ENCODE measurements around the gene CCDC15. TPM values are rescaled to one million over a fixed set of nuclear protein-coding genes. Genes with fewer than 3 reads are reported as not detected.

Gene CCDC15
- total and polyA plus RNA-seq, 2 of the 13 experiments (the other 11 are each of a cell fraction or from before 2014, with no cell fraction given), result 2.2 to 4.6 TPM

DNA sequence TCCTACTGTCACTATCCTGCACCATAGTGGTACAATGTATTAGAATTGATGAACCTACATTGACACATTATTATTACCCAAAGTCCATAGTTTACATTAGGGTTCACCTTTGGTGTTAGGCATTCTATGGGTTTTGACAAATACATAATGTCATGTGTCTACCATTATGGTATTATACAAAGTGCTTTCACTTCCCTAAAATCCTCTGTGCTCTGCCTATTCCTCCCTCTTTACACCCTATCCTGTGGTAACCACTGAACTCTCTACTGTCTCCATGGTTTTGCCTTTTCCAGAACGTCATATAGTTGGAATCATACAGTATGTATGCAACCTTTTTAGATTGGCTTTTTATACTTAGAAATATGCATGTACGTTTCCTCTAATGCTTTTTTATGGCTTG is 51.5 kb downstream of the CCDC15 start (continued):
- TF ChIP-seq, protein P1, sequence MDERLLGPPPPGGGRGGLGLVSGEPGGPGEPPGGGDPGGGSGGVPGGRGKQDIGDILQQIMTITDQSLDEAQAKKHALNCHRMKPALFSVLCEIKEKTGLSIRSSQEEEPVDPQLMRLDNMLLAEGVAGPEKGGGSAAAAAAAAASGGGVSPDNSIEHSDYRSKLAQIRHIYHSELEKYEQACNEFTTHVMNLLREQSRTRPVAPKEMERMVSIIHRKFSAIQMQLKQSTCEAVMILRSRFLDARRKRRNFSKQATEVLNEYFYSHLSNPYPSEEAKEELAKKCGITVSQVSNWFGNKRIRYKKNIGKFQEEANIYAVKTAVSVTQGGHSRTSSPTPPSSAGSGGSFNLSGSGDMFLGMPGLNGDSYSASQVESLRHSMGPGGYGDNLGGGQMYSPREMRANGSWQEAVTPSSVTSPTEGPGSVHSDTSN (CRISPR knock-in tag; IDR thresholded peaks at IDR 0.05), result no peak
- TF ChIP-seq ZNF235 (CRISPR knock-in tag; IDR thresholded peaks at IDR 0.05; ENCODE audit: borderline replicate concordance) (no peak), MTF1 (CRISPR knock-in tag; IDR thresholded peaks at IDR 0.05) (no peak)

DNA sequence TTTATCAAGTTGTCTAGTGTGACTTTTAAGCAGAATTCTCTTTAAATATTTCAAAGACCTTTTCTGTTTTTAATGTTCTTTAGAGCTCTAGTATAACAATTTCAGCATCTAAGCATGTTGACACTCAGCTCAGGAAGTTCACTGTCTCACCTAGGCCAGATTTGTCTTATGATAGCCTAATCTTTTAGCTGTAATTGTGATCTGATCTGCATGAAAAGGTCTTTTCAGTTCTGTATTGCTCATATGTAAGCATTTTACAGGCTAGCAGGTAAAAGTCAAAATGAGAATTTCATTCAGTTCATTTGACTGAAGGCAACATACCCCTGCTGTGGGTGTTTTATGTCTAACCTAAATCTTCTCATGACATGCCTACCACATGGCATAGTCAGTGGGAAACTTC is 62.4 kb downstream of the CCDC15 start:
- in situ Hi-C loops (cut with HindIII; ENCODE audit: extremely low pct_ligation_motif_present, low pct_unique_long_range_greater_than_20kb), result no loop called here
- ChIA-PET POLR2A (no interaction called here), CTCF (ENCODE audit: low intra/inter-chr PET ratio, low total read pairs) (no interaction called here)
- no peak overlapping the region for H3K27ac ChIP-seq (ENCODE audit: extremely low read length, insufficient read depth, low read length)
- H3K4me2 ChIP-seq (ENCODE audit: low read depth, low read length), result no peak overlapping the region
- FAIRE-seq (no peak), ATAC-seq (no peak), DNase-seq (ENCODE audit: low spot score) (no peak)
- intact Hi-C loops (cut with micrococcal nuclease; ENCODE audit: unreplicated experiment), result no loop called here
- H3K4me3 ChIP-seq (replicated peaks in 1 of 3; ENCODE audit: insufficient read depth in 1 of 3, low read depth in 2 of 3, low read length in 3 of 3), result no peak overlapping the region
- H2AFZ ChIP-seq (ENCODE audit: low read length), result no peak overlapping the region
- H3K9ac ChIP-seq (ENCODE audit: insufficient read depth, low read depth, low read length), result no peak overlapping the region
- BruUV-seq (replicated peaks), result no TSS peak
- no peaks in the 10 kb centered on the region for H3K36me3 ChIP-seq (replicated peaks in 1 of 2; ENCODE audit: control insufficient read depth in 1 of 2, insufficient read depth in 2 of 2, low read length in 2 of 2)
- H3K27me3 ChIP-seq (ENCODE audit: control insufficient read depth in 1 of 2, insufficient read depth in 2 of 2, low read length in 2 of 2), result no peaks in the 10 kb centered on the region
- no peaks in the 10 kb centered on the region for H3K79me2 ChIP-seq (ENCODE audit: insufficient read depth, low read length)
- H4K20me1 ChIP-seq (ENCODE audit: insufficient read depth, low read length), result no peaks in the 10 kb centered on the region
- no peaks in the 10 kb centered on the region for H3K9me3 ChIP-seq (ENCODE audit: low read length)
- 0 out of 2 replicates have a peak, but pooled peaks cover 5% of the 10 kb centered on the region for H3K4me1 ChIP-seq (ENCODE audit: insufficient read depth, low read length)
- TF ChIP-seq FOXC1 (CRISPR knock-in tag; IDR thresholded peaks at IDR 0.05; ENCODE audit: borderline replicate concordance), result no peak
- TF ChIP-seq, protein P2, sequence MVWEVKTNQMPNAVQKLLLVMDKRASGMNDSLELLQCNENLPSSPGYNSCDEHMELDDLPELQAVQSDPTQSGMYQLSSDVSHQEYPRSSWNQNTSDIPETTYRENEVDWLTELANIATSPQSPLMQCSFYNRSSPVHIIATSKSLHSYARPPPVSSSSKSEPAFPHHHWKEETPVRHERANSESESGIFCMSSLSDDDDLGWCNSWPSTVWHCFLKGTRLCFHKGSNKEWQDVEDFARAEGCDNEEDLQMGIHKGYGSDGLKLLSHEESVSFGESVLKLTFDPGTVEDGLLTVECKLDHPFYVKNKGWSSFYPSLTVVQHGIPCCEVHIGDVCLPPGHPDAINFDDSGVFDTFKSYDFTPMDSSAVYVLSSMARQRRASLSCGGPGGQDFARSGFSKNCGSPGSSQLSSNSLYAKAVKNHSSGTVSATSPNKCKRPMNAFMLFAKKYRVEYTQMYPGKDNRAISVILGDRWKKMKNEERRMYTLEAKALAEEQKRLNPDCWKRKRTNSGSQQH (CRISPR knock-in tag; IDR thresholded peaks at IDR 0.05; ENCODE audit: low read depth), result no peak
- TF ChIP-seq ZNF296 (CRISPR knock-in tag; conservative IDR thresholded peaks at IDR 0.05), result no peak
- TF ChIP-seq ZNF777 (CRISPR knock-in tag; IDR thresholded peaks at IDR 0.05), result no peak
- TF ChIP-seq SRF (IDR thresholded peaks at IDR 0.05; ENCODE audit: low read depth, low read length), result no peak
- no peak for TF ChIP-seq FOSL1 (CRISPR knock-in tag; IDR thresholded peaks at IDR 0.05; ENCODE audit: borderline replicate concordance)
- no peak for TF ChIP-seq HCFC1 (IDR thresholded peaks at IDR 0.05; ENCODE audit: low read depth, low read length)
- TF ChIP-seq, protein P3, sequence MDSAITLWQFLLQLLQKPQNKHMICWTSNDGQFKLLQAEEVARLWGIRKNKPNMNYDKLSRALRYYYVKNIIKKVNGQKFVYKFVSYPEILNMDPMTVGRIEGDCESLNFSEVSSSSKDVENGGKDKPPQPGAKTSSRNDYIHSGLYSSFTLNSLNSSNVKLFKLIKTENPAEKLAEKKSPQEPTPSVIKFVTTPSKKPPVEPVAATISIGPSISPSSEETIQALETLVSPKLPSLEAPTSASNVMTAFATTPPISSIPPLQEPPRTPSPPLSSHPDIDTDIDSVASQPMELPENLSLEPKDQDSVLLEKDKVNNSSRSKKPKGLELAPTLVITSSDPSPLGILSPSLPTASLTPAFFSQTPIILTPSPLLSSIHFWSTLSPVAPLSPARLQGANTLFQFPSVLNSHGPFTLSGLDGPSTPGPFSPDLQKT (CRISPR knock-in tag; IDR thresholded peaks at IDR 0.05; ENCODE audit: borderline replicate concordance), result no peak
- no peak for TF ChIP-seq PHF8 (CRISPR knock-in tag; IDR thresholded peaks at IDR 0.05)
- TF ChIP-seq JARID2 (CRISPR knock-in tag; IDR thresholded peaks at IDR 0.05; ENCODE audit: insufficient replicate concordance), result no peak
- no peak for TF ChIP-seq SOX6 (IDR thresholded peaks at IDR 0.05)
- no peak for TF ChIP-seq SOX6 (CRISPR knock-in tag; IDR thresholded peaks at IDR 0.05)
- TF ChIP-seq, protein P4, sequence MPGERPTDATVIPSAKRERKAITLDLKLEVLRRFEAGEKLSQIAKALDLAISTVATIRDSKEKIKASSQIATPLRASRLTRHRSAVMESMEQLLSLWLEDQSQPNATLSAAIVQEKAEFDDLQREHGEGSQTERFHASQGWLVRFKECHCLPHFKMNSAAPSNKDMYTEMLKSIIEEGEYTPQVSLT (CRISPR knock-in tag; IDR thresholded peaks at IDR 0.05; ENCODE audit: borderline replicate concordance, low read depth), result no peak
- TF ChIP-seq, protein P5, sequence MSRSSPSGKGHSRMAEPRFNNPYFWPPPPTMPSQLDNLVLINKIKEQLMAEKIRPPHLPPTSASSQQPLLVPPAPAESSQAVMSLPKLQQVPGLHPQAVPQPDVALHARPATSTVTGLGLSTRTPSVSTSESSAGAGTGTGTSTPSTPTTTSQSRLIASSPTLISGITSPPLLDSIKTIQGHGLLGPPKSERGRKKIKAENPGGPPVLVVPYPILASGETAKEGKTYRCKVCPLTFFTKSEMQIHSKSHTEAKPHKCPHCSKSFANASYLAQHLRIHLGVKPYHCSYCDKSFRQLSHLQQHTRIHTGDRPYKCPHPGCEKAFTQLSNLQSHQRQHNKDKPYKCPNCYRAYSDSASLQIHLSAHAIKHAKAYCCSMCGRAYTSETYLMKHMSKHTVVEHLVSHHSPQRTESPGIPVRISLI (CRISPR knock-in tag; IDR thresholded peaks at IDR 0.05; ENCODE audit: borderline replicate concordance), result no peak
- no peak for TF ChIP-seq MTA3 (CRISPR knock-in tag; IDR thresholded peaks at IDR 0.05)

Measured in HepG2 (cell line).